OCI-LY3 (cell line): ENCODE data around the gene SC5D.
A peak's percentile ranks its signal among the peaks of the same experiment; 100 is the strongest.

Source experiments
- H2AFZ ChIP-seq: fragments of 200-600, 300-600 bp; shearing (Covaris generic); 2 replicates; pipeline ENCODE4 v1.6.0; 2014; ENCODE audit warnings: antibody characterized with exemption, low read depth, low read length
- H3K27ac ChIP-seq: fragments of 200-600, 300-600 bp; sonication (generic); 2 replicates; pipeline ENCODE4 v1.5.1; 2014; ENCODE audit warnings: mild to moderate bottlenecking, low read length, moderate library complexity, mixed read lengths
- H3K27me3 ChIP-seq: fragments of 200-600, 300-600 bp; sonication (generic); 2 replicates; pipeline ENCODE4 v1.6.1; 2014; ENCODE audit warnings: low read depth, low read length, mixed read lengths
- H3K36me3 ChIP-seq: fragments of 200-600, 300-600 bp; sonication (generic); replicated peaks from 2 replicates; pipeline ENCODE3; 2014; ENCODE audit warnings: low read depth, low read length, mixed read lengths
- H3K4me1 ChIP-seq: fragments of 300-600, 200-600 bp; sonication (generic); 2 replicates; pipeline ENCODE4 v1.6.1; 2014; ENCODE audit warnings: low read length, mixed read lengths
- H3K4me2 ChIP-seq: fragments of 200-600, 300-600 bp; sonication (generic); 2 replicates; pipeline ENCODE4 v1.6.1; 2014; ENCODE audit warnings: low read length, mixed read lengths
- H3K4me3 ChIP-seq: fragments of 300-600, 200-600 bp; sonication (generic); 2 replicates; pipeline ENCODE4 v1.5.1; 2014; ENCODE audit warnings: antibody characterized with exemption, mild to moderate bottlenecking, low read length, moderate library complexity
- H3K79me2 ChIP-seq: fragments of 300-600, 200-600 bp; shearing (Covaris generic); 2 replicates; pipeline ENCODE4 v1.6.1; 2014; ENCODE audit warnings: mild to moderate bottlenecking, low read length, mixed read lengths
- H3K9ac ChIP-seq: fragments of 300-600, 200-600 bp; shearing (Covaris generic); 2 replicates; pipeline ENCODE4 v1.6.0; 2014; ENCODE audit warnings: mild to moderate bottlenecking, low read length, moderate library complexity
- H3K9me3 ChIP-seq: fragments of 200-600, 300-600 bp; shearing (Covaris generic); 2 replicates; pipeline ENCODE4 v1.6.1; 2014; ENCODE audit warnings: low read length, mixed read lengths; ENCODE audit not compliant: insufficient read depth
- H4K20me1 ChIP-seq: fragments of 200-600, 300-600 bp; sonication (generic); 2 replicates; pipeline ENCODE4 v1.6.1; 2016; ENCODE audit warnings: low read length, mixed read lengths; ENCODE audit not compliant: insufficient read depth
- CTCF ChIP-seq: fragments of 200-600, 300-600 bp; sonication (generic); IDR thresholded peaks from 2 replicates; pipeline ENCODE4 v1.5.1; 2014; ENCODE audit warnings: antibody characterized with exemption, low read length, low read depth
- EZH2phosphoT487 ChIP-seq: fragments of 200-600 bp; shearing (Covaris generic); IDR thresholded peaks from 2 replicates; pipeline ENCODE4 v1.6.1; 2018; ENCODE audit warnings: antibody characterized with exemption, mixed run types, low read depth

SC5D gene

GRCh38 chr11:121311373-121311772 is 18.8 kb downstream of the SC5D start:
- Histone ChIP-seq H3K9me3 (no peaks in the 10 kb centered on the region), H3K27ac (peak overlapping the region; percentile 22; the same call in 1 of the 2 replicates), H3K4me3 (no peak overlapping the region), H3K79me2 (no peaks in the 10 kb centered on the region), H3K27me3 (no peaks in the 10 kb centered on the region), H2AFZ (no peak overlapping the region), H4K20me1 (no peaks in the 10 kb centered on the region), H3K4me1 (peaks cover 35% of the 10 kb centered on the region), H3K36me3 (peaks cover 34% of the 10 kb centered on the region), H3K9ac (no peak overlapping the region), H3K4me2 (peak overlapping the region; percentile 37)
- TF ChIP-seq CTCF (no peak), EZH2phosphoT487 (no peak)

DNA sequence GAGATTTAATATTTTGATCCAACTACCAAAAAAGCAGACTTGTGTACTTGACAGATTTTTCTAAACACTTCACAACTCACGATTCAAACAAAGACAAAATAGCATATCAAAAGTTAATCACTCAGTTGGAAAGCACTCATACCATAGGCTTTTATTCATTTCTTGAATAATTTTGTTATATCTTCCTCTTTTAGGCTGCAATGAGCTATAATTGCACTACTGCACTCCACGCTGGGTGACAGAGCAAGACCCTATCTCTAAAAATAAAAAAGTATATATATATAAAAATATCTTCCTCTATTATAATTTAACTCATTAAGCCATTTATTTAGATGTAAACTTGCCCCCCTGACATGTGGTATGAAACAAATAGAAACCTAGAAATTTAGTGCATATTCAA is 19.9 kb downstream of the SC5D start:
- Histone ChIP-seq H2AFZ (no peak overlapping the region), H3K27me3 (no peaks in the 10 kb centered on the region), H3K27ac (no peak overlapping the region), H3K4me1 (peaks cover 45% of the 10 kb centered on the region), H3K9me3 (no peaks in the 10 kb centered on the region), H3K4me2 (no peak overlapping the region), H3K9ac (no peak overlapping the region), H3K79me2 (no peaks in the 10 kb centered on the region), H3K4me3 (no peak overlapping the region), H4K20me1 (no peaks in the 10 kb centered on the region), H3K36me3 (peaks cover 23% of the 10 kb centered on the region)
- TF ChIP-seq CTCF (no peak), EZH2phosphoT487 (no peak)

- H3K9me3 ChIP-seq: no peaks in the 10 kb centered on the region
- no peak overlapping the region for H3K27ac ChIP-seq
- no peaks in the 10 kb centered on the region for H3K79me2 ChIP-seq
- no peaks in the 10 kb centered on the region for H3K36me3 ChIP-seq
- H3K27me3 ChIP-seq: no peaks in the 10 kb centered on the region
- TF ChIP-seq CTCF: peak; percentile 89
- TF ChIP-seq EZH2phosphoT487: no peak
- H3K9ac ChIP-seq: peak overlapping the region; percentile 22; the same call in 1 of the 2 replicates
- no peaks in the 10 kb centered on the region for H4K20me1 ChIP-seq
- H3K4me3 ChIP-seq: no peak overlapping the region
- H3K4me2 ChIP-seq: peak overlapping the region; percentile 21; the same call in 1 of the 2 replicates
- H2AFZ ChIP-seq: no peak overlapping the region
- peaks cover 40% of the 10 kb centered on the region for H3K4me1 ChIP-seq
Observed at GRCh38 chr11:121318848-121319834, 26.6 kb downstream of the SC5D start.

- H3K9me3 ChIP-seq: no peaks in the 10 kb centered on the region
- H3K79me2 ChIP-seq: no peaks in the 10 kb centered on the region
- peak overlapping the region; percentile 41 for H3K4me2 ChIP-seq
- H3K4me1 ChIP-seq: peaks cover 55% of the 10 kb centered on the region
- H3K27me3 ChIP-seq: 0 out of 2 replicates have a peak, but pooled peaks cover 5% of the 10 kb centered on the region
- H4K20me1 ChIP-seq: no peaks in the 10 kb centered on the region
- peak; percentile 91 for TF ChIP-seq CTCF
- TF ChIP-seq EZH2phosphoT487: no peak
- no peak overlapping the region for H3K4me3 ChIP-seq
- H3K9ac ChIP-seq: no peak overlapping the region
- H2AFZ ChIP-seq: no peak overlapping the region
- no peak overlapping the region for H3K27ac ChIP-seq
- no peaks in the 10 kb centered on the region for H3K36me3 ChIP-seq
Observed at GRCh38 chr11:121321614-121322243, 29.2 kb downstream of the SC5D start.
